Stimulated activated memory B cell treated with anti-CD40 and anti-IgM and Interleukin-4, amounts not matched to agents 10 μg/mL and 1 μg/mL and 100 μg/mL, for 72 hours (primary cell): ENCODE measurements around the gene ALOX15.
"Not testable (repeated sequence)": the region's sequence is repeated elsewhere in the genome, so short reads cannot be mapped to it uniquely, and the experiment has no call there.

Experiments used
- ATAC-seq: fragments of 150-1000 bp; cut with Tn5 transposase; 2 replicates; pipeline ENCODE4 v1.10.0; 2021
- H3K27ac Mint-ChIP-seq: one replicate; pipeline ENCODE4 v1.8.0; 2022; ENCODE audit warnings: mild to moderate bottlenecking, mixed read lengths
- H3K27me3 Mint-ChIP-seq: one replicate; pipeline ENCODE4 v1.8.0; 2022; ENCODE audit warnings: mixed read lengths
- H3K36me3 Mint-ChIP-seq: one replicate; pipeline ENCODE4 v1.8.0; 2022; ENCODE audit warnings: mixed read lengths
- H3K4me1 Mint-ChIP-seq: one replicate; pipeline ENCODE4 v1.8.0; 2022; ENCODE audit warnings: mixed read lengths
- H3K4me3 Mint-ChIP-seq: one replicate; pipeline ENCODE4 v1.8.0; 2022; ENCODE audit warnings: mild to moderate bottlenecking, moderate library complexity, mixed read lengths
- H3K9me3 Mint-ChIP-seq: one replicate; pipeline ENCODE4 v1.8.0; 2022; ENCODE audit warnings: mixed read lengths

Gene ALOX15, protein sequence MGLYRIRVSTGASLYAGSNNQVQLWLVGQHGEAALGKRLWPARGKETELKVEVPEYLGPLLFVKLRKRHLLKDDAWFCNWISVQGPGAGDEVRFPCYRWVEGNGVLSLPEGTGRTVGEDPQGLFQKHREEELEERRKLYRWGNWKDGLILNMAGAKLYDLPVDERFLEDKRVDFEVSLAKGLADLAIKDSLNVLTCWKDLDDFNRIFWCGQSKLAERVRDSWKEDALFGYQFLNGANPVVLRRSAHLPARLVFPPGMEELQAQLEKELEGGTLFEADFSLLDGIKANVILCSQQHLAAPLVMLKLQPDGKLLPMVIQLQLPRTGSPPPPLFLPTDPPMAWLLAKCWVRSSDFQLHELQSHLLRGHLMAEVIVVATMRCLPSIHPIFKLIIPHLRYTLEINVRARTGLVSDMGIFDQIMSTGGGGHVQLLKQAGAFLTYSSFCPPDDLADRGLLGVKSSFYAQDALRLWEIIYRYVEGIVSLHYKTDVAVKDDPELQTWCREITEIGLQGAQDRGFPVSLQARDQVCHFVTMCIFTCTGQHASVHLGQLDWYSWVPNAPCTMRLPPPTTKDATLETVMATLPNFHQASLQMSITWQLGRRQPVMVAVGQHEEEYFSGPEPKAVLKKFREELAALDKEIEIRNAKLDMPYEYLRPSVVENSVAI

DNA sequence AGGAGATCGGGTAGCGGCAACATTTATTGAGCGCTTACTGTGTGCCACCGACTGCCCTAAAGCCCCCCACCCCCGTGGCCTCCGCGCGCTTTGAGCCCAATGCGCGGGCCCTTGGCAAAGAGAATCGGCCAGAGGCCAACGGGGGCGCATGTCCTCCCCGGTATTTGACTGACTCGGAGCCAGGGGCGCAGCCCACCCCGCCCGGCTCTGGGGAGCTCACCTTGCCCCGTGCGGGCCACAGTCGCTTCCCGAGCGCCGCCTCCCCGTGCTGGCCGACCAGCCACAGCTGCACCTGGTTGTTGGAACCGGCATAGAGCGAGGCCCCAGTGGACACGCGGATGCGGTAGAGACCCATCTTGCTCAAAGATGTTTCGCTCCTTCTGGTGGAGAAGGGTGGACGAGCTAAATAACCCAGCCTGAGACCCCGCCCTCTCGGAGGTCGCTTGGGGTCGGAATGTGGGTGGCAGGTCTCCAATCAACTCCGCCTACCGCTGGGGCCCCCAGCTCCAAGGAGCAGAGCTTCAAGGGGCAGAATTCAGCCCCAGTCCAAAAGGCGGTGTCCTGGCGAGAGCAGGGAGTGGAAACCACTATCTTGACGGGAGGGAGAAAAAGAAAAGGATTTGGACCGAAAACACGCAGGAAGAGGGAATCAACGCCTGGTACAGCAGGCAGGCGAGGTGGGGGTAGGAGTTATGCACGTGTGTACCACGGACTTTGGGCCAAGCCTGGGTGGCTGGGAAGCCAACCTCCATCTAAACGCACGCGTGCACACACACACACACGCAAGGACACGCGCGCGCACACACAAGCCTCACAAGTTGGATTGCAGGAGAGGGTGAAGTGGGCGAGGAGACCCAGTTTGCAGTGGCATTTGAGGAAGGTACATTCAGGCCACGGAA is at the start of gene ALOX15:
Gene ALOX15 (minus strand): TSS at position 382 of the 899 bp plus-strand sequence. CDS start 27 bp downstream, at position 355.
- H3K36me3 Mint-ChIP-seq, result no peaks in the 10 kb centered on the region
- H3K27me3 Mint-ChIP-seq, result peaks cover 87% of the 10 kb centered on the region
- H3K4me1 Mint-ChIP-seq, result peaks cover 43% of the 10 kb centered on the region
- peak within 1 kb of the TSS; percentile 15 for H3K4me3 Mint-ChIP-seq
- no peak within 1 kb of the TSS for H3K27ac Mint-ChIP-seq
- no peaks in the 10 kb centered on the region for H3K9me3 Mint-ChIP-seq
- no peak for ATAC-seq

DNA sequence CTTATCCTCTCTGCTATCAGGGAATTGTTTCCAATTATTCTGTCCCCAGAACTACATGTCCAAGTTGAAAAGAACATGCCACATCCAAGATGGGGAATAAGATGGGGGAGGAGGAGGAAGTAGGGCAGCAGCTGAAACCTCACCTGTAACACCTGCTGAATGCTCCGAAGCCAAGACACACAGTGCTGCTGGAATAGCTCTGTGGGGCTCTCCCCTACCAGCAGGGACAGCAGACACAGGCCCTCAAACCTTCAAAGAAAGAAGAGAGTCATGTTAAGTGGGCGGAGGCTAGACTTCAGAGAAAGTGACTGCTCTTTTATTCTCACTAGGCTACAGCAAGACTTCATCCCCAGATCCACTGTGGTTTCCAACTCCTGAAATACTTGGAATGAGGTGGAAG is 49.3 kb upstream of the ALOX15 start:
- no peak overlapping the region for H3K27ac Mint-ChIP-seq
- H3K9me3 Mint-ChIP-seq, result no peaks in the 10 kb centered on the region
- H3K27me3 Mint-ChIP-seq, result no peaks in the 10 kb centered on the region
- H3K36me3 Mint-ChIP-seq, result peaks cover 49% of the 10 kb centered on the region
- peaks cover 30% of the 10 kb centered on the region for H3K4me1 Mint-ChIP-seq
- ATAC-seq, result no peak
- no peak overlapping the region for H3K4me3 Mint-ChIP-seq

DNA sequence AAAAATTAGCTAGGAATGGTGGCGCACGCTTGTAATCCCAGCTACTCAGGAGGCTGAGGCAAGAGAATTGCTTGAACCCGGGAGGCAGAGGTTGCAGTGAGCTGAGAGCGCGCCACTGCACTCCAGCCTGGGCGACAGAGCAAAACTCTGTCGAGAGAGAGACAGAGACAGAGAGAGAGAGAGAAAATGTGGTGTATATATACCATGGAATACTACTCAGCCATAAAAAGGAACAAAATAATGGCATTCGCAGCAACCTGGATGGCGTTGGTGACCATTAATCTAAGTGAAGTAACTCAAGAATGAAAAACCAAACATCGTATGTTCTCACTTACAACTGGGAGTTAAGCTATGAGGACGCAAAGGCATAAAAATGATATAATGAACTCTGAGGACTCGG is 48.4 kb upstream of the ALOX15 start:
- H3K36me3 Mint-ChIP-seq, result peaks cover 54% of the 10 kb centered on the region
- peaks cover 29% of the 10 kb centered on the region for H3K4me1 Mint-ChIP-seq

DNA sequence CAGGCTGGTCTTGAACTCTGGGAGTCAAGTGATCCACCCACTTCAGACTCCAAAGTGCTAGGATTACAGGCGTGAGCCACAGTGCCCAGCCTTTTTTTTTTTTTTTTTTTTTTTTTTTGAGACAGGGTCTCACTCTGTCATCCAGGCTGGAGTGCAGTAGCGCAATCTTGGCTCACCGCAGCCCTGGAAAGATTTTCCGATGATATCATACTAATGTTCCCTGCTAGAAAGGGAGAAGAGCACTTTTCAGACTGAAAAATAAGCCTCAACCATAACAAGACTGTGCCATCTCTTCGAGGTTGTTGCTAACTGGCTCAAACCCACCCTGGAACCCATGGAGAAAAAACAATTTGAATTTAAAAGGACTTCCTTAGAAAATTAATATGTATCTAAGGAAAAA is 42.3 kb upstream of the ALOX15 start:
- not testable (repeated sequence) for H3K9me3 Mint-ChIP-seq, H3K27ac Mint-ChIP-seq, ATAC-seq, H3K27me3 Mint-ChIP-seq, H3K4me3 Mint-ChIP-seq
- Mint-ChIP-seq H3K36me3 (peaks cover 80% of the 10 kb centered on the region), H3K4me1 (peaks cover 20% of the 10 kb centered on the region)

More for the DNA sequence above, 48.4 kb upstream of the ALOX15 start:
- H3K27ac Mint-ChIP-seq, H3K4me3 Mint-ChIP-seq, H3K9me3 Mint-ChIP-seq, H3K27me3 Mint-ChIP-seq, ATAC-seq: not testable (repeated sequence)

DNA sequence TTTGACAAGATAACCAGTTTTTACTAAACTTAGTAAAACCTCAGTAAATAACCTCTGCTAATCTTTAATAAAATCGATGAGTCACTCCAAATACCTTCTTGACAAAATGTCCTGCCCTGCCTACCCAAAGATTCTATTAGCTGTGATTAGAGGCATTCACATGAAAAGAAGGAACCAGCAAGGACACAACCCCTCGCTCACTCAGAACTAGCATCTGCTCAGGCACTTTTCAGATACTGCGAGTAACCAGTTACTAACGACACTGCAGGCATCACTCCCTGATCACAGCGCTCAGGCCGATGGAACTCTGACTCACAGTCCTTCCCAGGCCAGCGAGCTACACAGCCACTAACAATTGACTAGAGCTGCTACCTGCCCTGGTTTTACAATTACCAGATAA is 38.2 kb upstream of the ALOX15 start:
- ATAC-seq, result no peak
- H3K36me3 Mint-ChIP-seq, result peaks cover 74% of the 10 kb centered on the region
- peaks cover 7% of the 10 kb centered on the region for H3K4me1 Mint-ChIP-seq
- no peaks in the 10 kb centered on the region for H3K9me3 Mint-ChIP-seq
- no peaks in the 10 kb centered on the region for H3K27me3 Mint-ChIP-seq
- no peak overlapping the region for H3K4me3 Mint-ChIP-seq
- H3K27ac Mint-ChIP-seq, result no peak overlapping the region

DNA sequence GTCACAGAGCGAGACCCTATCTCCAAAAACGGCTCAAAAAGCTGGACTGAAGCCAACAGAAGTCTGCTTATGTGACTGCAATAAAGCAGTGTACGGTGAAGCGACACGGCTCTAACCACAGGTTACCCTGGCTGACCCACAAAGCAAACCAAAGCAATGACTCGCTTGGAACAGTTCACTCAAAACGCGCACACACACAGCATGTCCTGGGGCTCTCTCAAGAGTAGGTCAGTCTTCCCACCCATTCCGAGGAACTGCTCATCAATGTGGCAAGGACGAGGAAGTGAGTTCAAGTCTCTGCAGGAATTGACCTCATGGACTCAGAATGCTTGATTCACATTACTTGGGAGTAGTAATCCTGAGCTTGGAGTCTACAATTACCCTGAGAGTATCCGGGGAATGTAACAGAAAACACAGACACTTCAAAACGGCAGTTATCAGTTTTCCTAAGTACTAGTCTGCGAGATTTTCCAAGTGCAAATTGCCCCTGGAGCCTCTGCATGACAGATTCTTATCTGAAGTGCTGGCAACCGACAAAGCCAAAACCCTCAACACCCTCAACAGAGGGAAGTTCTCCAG is 37.1 kb upstream of the ALOX15 start:
- Mint-ChIP-seq H3K36me3 (peaks cover 74% of the 10 kb centered on the region), H3K4me1 (peaks cover 7% of the 10 kb centered on the region), H3K27me3 (no peaks in the 10 kb centered on the region), H3K4me3 (no peak overlapping the region), H3K9me3 (no peaks in the 10 kb centered on the region), H3K27ac (no peak overlapping the region)
- ATAC-seq, result no peak

DNA sequence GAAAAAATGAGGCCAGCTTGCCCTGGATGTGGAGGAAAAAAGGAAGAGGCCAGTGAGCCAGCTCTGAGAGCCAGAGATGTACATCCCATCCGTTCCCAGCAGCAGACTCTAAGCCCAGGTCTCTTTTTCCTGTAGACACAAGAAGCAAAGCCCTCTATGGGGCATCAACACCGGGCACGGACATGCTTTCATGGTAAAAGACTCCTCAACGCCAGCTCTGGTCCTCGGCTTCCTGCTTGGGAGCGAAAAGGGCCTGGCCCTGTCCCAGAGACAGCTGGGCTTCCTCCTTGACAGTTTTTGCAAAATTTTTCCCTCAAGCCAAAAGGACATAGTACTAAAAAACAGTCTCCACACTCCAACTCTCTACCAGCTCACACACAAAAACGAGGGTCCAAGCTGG is 35.3 kb upstream of the ALOX15 start:
- Mint-ChIP-seq H3K27me3 (no peaks in the 10 kb centered on the region), H3K36me3 (peaks cover 78% of the 10 kb centered on the region), H3K27ac (no peak overlapping the region)

DNA sequence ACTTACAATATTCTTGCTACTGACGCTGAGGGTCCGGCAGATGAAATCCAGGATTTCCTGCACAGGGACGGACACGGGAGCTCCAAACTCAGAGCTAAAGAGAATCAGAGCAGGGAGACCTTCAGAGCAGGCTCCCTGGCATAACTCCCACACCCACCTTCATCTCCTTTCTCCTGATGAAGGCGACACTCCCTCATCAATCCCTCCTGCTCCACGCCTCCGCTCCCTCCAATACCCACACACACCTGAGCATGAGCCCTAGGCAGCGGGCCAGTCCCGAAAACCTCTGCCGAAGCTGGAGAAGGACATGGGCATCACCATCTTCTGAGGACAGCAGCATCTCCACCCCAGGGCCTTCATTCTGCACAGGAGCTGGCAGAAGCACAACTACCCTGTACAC is 34.3 kb upstream of the ALOX15 start:
- Mint-ChIP-seq H3K4me1 (no peaks in the 10 kb centered on the region), H3K27me3 (no peaks in the 10 kb centered on the region), H3K4me3 (no peak overlapping the region), H3K27ac (no peak overlapping the region), H3K36me3 (peaks cover 82% of the 10 kb centered on the region), H3K9me3 (no peaks in the 10 kb centered on the region)
- no peak for ATAC-seq

More for the DNA sequence above, 35.3 kb upstream of the ALOX15 start:
- H3K4me3 Mint-ChIP-seq, result no peak overlapping the region
- no peaks in the 10 kb centered on the region for H3K9me3 Mint-ChIP-seq
- no peak for ATAC-seq
- H3K4me1 Mint-ChIP-seq, result no peaks in the 10 kb centered on the region

DNA sequence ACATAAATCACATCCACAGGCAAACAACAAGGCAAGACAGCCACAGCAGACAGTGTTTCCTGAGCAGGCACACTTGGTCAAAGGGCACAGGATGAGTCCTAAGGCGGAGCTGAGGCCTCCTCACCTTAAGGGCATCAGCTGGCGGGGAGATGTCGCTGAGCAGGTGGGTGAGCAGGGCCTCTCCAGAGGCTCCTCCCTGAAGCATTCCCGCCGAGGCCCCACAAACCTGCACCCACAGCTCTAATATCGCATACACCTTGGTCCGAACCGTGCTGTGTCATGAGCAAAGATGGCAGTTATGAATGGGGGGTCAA is 33.2 kb upstream of the ALOX15 start:
- Mint-ChIP-seq H3K36me3 (peaks cover 80% of the 10 kb centered on the region), H3K27ac (no peak overlapping the region)

DNA sequence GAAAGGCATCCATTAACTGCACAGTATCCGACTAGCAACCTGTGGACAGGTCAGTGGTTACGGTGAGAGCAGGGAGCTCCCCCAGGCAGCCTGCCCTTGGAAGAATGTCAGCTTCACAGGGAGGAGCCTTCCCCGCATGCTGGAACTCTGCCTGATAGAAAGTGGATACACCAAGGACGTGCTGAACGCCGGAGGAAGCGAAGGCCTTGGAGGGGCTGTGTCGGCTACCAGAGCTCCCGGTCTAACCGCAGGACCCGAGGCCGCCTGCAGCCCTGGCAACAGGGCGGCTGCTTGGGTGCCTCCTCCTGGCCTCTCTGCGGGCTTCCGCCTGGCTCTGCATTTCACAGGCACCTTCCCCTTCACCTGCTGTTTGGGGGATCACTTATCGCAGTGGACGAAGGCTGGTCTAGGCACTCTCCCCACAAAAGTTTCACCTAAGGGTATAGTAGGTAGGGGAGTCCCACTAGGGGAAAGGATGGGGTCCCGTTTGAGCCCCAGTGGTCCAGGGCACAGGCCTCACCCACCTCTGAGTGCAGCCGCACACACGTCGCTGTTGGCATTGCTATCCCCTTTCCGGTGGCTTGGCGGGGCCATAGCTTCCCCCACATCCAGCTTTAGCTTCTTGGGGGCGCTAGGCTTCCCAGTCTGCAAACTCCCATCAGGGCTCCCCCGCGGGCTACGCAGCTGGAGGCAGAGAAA is 32.7 kb upstream of the ALOX15 start:
- H3K27ac Mint-ChIP-seq, result no peak overlapping the region
- no peaks in the 10 kb centered on the region for H3K4me1 Mint-ChIP-seq
- no peaks in the 10 kb centered on the region for H3K9me3 Mint-ChIP-seq
- peaks cover 77% of the 10 kb centered on the region for H3K36me3 Mint-ChIP-seq
- no peak overlapping the region for H3K4me3 Mint-ChIP-seq
- no peak for ATAC-seq
- no peaks in the 10 kb centered on the region for H3K27me3 Mint-ChIP-seq

More for the DNA sequence above, 33.2 kb upstream of the ALOX15 start:
- Mint-ChIP-seq H3K9me3 (no peaks in the 10 kb centered on the region), H3K4me3 (no peak overlapping the region), H3K4me1 (no peaks in the 10 kb centered on the region), H3K27me3 (no peaks in the 10 kb centered on the region)
- no peak for ATAC-seq

DNA sequence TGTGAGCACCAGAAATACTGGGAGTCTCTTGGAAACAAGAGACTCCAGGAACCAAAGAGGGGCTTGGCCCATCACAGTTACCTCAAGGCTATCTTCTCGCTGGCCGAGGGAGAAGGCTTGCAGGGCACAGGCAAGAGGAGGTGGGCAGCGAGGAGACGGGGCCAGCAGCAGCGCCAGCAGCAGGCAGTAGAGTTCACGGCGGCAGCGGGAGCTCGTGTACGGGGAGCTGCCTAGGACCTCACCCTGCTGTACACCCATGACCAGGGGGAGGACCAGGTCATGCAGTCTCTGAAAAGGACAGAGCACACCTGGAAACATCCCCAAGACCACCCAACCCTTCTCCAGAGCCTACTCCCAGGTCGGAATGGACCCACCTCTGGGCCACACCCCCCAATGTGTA is 31.7 kb upstream of the ALOX15 start:
- Mint-ChIP-seq H3K4me3 (no peak overlapping the region), H3K9me3 (no peaks in the 10 kb centered on the region), H3K27me3 (no peaks in the 10 kb centered on the region), H3K4me1 (no peaks in the 10 kb centered on the region), H3K27ac (no peak overlapping the region), H3K36me3 (peaks cover 77% of the 10 kb centered on the region)
- no peak for ATAC-seq

DNA sequence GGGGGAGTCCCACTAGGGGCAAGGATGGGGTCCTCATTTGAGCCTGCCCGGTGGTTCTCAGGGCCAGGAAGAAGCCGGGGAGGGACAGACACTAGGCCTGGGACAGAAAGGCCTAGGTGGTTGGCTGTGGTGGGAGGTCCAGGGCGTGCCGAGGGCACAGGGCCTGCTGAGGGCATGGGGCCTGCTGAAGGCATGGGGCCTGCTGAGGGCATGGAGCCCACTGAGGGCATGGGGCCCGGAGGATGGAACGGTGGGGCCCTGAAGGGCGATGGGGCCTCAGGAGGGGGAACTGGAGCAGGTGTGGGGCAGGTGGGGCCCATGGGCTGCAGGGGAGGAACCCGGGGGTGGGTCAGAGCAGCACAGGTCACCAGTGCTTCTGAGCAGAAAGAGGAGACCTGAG is 31.3 kb upstream of the ALOX15 start:
- Mint-ChIP-seq H3K27me3 (no peaks in the 10 kb centered on the region), H3K4me1 (no peaks in the 10 kb centered on the region), H3K9me3 (no peaks in the 10 kb centered on the region), H3K27ac (no peak overlapping the region), H3K36me3 (peaks cover 77% of the 10 kb centered on the region), H3K4me3 (no peak overlapping the region)
- no peak for ATAC-seq

DNA sequence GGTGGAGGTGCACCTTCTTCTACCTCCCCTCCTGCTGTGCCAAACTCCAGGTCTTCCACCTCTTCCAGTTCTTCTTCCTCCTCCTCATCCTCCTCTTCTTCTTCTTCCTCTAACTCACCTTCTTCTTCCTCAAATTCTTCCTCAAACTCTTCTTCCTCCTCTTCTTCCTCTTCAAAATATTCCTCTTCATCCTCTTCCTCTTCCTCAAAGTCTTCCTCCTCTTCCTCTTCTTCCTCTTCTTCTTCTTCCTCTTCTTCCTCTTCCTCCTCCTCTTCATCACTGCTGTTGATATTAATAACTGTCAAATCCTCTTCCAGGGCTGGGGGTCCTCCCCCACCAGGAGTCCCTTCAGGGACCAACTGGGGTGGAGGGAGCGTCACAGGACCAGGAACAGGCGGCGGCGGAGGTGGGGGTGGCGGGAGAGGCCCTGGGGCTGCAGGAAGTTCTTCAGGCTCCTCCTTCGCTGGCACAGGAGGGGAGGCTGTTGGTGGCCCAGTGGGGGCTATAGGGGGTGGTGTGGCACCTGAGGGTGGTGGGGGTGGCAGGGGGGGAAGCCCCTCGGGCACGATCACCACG is 30.7 kb upstream of the ALOX15 start:
- Mint-ChIP-seq H3K9me3 (no peaks in the 10 kb centered on the region), H3K36me3 (peaks cover 71% of the 10 kb centered on the region), H3K4me1 (no peaks in the 10 kb centered on the region)

DNA sequence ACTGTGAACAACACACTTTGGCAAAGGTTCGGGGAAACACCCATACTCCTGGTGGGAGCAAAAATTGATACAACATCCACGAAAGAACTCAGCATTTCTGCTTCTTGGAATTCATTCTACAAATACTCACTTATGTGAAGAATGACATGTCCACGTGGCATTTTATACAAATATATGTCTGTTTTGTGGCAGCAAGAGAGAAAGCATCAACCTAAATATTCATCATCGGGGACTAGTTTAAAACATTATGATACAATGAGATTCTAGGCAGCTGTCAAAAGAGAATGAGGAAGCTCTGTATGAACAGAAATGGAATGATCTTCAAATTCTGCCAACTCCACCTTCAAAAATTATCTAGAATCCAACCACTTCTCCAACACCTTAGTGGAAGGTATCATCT is 25.7 kb upstream of the ALOX15 start:
- peaks cover 23% of the 10 kb centered on the region for H3K36me3 Mint-ChIP-seq
- no peaks in the 10 kb centered on the region for H3K9me3 Mint-ChIP-seq
- H3K4me3 Mint-ChIP-seq, result no peak overlapping the region
- no peak for ATAC-seq
- no peak overlapping the region for H3K27ac Mint-ChIP-seq
- peaks cover 8% of the 10 kb centered on the region for H3K27me3 Mint-ChIP-seq
- H3K4me1 Mint-ChIP-seq, result no peaks in the 10 kb centered on the region

More for the DNA sequence above, 30.7 kb upstream of the ALOX15 start:
- Mint-ChIP-seq H3K27me3 (no peaks in the 10 kb centered on the region), H3K4me3 (no peak overlapping the region), H3K27ac (peak overlapping the region; percentile 36)
- ATAC-seq, result no peak
